Stimulated activated CD8-positive, alpha-beta memory T cell treated with anti-CD3 and anti-CD28 coated beads, Interleukin-12 subunit alpha, Interleukin-12 subunit beta, amount 100 ng/mL, for 1 hour (primary cell): ENCODE data around the gene ITFG1.
"Not testable (repeated sequence)": the region's sequence is repeated elsewhere in the genome, so short reads cannot be mapped to it uniquely, and the experiment has no call there.

Experiments
- DNase-seq: peaks from one replicate; pipeline ENCODE4 v3.0.0-alpha.2; 2020; ENCODE audit warnings: low read depth

ITFG1 gene

DNA sequence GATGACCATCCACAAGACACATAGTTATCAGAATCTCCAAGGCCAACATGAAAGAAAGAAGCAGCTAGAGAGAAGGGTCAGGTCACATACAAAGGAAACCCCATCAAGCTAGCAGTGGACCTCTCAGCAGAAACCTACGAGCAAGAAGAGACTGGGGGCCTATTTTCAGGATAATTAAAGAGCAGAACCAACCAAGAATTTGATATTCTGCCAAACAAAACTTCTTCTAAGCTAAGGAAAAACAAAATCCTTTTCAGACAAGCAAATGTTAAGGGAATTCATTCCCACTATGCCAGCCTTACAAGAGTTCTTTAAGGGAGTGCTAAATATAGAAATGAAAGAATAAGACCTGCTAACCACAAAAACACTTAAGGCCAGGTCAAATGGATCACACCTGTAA is 47.8 kb downstream of the ITFG1 start:
- DNase-seq = no peak

DNA sequence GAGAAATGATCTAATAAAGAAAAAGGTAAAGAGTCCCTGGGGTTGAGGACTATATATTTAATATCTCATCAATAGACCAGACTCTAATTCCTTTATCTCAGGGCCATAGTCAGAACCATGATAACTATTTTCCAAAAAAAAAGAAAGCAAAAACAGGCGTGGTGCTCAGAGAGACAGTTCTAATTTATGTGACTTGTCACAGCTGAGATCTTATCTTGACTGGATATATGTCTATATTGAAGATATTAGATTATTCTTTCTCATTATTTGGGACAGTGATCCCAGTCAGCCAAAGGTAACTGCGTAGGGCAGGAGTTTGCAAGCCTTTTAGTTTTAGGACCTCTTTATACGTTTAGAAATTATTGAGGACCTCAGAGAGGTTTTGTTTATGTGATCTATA is 52.4 kb downstream of the ITFG1 start:
- no peak for DNase-seq

DNA sequence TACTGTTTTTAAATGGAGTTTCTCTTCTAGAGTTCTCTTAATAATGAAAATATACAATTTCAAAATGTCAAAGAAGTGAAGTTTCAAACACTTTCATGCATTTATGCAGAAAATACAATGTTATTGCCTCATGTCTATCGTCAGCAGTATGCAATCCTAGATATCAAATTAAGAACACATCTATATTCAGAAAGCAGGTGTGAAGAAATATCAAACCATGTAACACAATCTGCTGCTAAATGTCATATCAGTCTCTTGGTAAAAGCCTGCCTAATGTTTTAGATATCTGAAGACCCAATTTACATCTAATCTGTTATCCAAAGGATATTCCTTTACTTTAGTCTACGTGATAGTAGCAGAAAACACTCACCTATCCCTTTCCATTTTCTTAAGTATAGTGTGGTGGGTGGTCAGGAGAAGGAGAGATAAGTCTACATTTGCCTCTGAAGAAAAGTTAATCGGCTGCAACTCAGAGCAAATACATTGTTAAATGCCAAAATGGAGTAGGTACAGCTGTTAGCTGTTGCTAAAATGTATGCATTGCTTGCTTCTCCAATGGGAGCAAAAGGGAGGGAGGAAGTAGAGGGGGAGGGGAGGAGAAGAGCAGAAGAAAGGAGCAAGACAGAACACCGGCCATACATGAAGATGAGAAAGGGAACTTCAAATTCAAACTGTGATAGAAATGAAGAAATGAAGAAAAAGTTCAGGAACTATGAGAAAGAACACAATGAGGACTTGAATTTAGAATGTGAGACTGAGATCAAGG is 64.9 kb downstream of the ITFG1 start:
- DNase-seq = no peak

DNA sequence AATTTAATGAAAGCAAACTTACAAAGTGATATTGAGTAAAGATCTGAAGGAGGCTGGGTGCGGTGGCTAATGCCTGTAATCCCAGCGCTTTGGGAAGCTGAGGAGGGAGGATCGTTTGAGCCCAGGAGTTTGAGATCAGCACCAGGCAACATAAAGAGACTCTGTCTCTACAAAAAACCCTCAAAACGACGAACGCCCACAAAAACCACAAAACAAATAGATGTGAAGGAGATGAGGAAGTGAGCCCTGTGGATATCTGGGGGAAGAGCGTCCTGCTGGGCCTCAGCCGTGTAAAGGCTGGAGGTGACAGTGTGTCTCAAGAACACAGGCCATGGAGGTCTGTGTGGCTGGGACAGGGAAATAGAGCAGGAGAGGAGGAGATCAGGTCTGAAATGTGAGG is 68.8 kb downstream of the ITFG1 start:
- DNase-seq = no peak

DNA sequence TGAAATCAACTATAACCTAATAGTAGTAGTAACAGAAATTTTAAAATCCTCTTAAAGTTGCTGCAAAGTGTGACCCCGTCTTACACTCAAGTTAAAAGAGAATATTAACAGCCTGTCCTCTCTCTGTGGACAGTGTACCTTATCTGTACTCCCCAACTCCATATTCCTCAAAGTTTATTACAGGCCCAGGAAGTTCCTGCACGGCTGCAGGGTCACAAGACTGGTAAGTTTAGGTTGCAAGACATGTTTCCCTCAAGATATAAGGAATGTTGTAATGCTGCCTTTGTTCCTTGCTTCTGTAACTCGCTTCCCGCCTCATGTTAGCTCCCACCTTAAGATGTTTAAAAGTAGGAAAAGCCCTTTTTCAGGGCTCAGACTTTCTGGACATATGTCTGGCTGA is 72.2 kb downstream of the ITFG1 start:
- DNase-seq = no peak

DNA sequence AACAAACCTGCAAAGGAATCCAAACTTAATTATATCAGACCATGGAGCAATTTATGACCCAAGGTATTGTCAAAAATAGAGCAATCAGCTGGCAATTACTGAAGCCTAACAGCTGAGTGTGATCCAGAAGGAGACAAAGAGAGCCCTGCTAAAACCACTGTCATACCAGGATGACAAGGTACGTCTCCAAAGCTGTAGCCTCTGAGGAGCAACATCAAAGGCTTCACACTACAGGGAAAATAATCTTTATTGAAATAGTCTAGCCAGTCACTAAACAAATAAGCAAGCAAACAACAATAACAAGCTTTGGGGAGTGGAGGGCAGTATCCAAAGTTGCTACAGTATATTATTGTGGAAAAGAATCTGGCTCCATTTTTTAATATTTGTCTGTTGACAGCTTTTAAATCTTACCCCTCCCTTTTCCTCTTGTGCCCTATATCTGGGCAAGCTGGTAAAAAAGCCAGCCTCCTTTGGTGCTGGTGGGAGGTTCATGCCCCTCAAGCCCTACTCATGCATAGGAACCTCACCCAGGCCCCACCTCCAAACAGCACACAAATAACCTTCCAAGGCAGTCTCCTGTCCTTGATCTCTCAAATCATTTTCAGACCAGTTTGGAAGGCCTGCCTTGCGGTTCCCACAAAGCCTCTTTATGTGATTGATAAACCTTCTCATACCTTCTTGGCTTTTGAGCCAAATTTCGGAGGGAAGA is 73.7 kb downstream of the ITFG1 start:
- no peak for DNase-seq

DNA sequence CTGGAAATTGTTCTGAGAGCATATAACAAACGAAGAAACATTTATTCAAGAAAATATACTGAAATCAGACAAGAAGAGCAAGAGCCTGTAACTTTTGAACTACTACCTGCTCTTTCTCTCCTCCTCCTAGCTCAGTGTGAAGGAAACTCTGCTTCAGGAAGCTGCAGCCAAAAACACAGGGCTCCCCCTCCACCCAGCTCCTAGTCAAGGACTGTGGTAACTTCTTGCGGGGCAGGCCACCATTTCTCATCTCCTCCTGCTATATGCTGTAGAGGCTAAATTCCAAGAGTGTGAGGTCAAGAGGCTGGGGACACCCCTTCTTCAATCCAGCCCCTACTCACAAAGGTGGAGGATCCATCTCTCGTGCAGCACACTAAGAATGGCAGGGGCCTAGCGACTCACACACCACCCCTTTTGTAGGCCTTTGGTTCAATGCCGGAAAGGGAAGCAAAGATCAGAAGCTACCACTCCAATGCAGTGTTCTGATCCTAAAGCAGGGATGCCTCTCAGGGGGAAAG is 74.6 kb downstream of the ITFG1 start:
- no peak for DNase-seq

DNA sequence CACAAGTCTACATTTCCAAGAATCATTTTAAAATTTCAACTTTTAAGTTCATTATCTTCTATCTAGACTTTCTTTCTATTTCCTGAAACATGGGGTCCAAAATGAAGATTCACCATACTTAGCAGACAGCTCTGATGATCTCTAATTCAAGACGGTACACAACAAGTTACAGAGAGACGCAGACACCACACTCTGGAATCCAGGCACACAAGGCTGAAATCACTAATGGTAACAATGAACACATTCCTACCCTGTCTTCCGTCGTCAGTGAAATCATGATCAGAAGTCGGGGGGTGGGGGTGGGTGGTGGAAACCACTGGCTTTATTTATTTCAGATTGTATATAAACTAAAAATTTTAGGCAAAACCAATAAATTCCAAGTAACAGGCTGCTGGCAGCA is 78.5 kb downstream of the ITFG1 start:
- DNase-seq = no peak

DNA sequence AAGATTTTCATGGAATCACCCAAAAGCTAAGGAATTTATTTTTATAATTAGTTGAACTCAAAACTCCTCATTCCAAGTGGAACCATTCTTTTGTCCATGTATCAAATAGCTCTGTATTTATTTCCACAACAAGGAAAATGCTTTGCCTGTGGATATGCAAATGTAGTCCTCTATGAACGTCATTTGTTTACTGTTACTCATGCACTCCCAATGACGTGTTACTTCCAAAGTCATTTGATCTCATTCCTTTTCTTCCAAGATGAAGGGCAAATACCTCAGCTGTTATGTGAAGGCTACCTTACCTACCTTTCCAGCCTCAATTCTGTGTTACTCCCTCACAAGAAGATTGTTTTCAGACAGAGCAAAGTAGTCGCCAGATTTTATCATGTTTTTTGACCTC is 83.7 kb downstream of the ITFG1 start:
- no peak for DNase-seq

DNA sequence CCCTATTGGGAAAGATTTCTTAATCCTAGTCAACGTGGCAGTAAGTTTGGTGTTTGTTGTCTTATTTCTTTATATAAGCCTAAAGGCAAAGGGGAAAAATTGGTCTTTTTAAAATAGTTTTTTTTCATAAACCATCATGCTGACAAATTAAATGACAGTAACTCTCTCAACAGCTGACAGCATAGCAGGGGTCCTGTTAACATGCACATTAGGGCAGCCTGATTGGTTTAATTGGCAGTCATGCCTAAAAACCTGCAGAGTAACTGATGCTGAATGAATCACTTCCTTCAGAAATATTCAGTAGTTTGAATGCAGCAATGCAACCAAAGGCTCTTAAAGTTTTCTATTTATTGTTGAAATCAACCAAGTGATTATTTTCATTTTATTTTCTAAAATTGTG is 85.4 kb downstream of the ITFG1 start:
- no peak for DNase-seq

DNA sequence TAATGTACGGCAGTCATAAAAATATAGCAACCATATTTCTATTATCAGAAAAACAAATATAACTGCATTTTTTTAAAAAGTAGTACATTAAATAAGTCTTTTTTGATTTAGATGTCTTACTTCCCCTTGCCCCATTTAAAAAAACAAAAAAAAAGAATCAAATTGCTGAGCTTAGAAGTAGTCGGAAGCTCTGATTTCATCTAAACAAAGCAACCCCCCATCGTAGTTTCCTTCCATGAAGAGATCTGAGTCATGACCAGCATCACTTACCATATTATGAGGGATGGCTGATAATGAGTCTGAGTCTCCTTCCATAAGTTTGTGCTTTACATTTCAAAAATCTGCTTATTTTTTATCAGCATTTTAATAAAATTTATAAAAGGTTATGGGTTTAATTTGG is 86.2 kb downstream of the ITFG1 start:
- DNase-seq = no peak

DNA sequence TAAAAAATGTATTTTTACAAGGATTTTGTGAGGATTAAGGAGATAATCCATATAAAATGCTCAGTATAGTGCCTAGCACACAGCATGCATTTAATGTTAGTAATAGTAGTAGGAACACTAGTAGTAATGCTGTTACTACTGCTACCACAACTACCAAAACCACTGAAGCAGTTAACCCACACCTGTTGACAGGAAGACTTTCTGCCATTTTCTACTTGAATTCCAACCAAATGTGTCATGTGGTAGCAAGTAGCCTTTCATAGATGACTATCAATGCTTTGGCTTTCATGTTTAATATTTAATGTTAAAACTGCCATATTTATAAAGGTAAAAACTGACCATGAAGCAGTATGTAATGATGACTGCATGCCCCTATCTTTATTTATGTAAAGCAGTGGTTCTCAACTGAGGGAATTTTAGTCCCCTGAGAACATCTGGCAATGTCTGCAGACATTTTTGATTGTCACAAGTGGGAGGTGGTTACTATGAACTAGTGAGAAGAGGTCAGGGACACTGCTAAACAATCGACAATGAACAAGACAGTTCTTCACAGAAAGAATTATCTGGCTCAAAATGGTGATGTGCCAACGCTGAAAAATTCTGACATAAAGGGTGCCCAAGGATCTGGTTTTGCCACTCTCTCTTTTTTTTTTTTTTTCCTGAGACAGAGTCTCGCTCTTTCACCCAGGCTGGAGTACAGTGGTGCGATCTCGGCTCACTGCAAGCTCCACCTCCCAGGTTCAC is 89.4 kb downstream of the ITFG1 start:
- DNase-seq = no peak

DNA sequence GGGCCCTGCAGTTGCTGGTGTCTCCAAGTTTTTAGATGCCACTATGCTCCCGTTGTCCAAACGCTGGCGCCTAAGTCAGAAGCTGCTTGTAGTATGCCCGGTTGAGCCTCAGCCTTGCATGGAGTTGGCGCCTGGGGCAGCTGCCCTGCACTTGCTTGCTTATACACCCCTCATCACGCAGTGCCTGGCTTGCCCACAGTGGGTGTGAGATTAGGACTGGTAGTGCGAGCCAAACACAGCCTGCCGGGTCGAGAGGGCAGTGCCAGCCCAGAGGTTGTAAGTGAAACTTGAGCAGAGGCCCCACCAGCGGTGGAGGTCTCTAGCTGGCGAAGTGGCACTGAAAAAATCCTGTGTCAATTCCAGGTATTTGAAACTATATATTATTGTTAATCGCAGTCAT is 90.3 kb downstream of the ITFG1 start:
- no peak for DNase-seq

DNA sequence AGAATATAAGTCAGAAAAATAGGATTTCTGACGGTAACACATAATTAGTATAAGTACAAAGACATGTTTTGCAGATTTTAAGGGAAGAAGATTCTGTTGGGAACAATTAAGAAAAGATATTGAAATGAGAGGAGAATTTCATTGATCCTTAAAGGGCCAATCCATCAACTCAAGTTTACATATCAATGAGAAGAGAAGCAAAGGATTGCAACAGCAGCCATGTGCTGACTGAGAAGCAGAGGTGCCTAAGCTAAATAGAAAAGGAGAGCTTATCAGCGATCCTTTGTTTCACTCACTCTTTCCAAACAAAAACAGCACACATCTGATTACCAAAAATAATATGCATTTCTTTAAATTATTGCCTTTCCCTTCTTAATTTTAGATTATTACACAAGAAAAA is 94.6 kb downstream of the ITFG1 start:
- no peak for DNase-seq

DNA sequence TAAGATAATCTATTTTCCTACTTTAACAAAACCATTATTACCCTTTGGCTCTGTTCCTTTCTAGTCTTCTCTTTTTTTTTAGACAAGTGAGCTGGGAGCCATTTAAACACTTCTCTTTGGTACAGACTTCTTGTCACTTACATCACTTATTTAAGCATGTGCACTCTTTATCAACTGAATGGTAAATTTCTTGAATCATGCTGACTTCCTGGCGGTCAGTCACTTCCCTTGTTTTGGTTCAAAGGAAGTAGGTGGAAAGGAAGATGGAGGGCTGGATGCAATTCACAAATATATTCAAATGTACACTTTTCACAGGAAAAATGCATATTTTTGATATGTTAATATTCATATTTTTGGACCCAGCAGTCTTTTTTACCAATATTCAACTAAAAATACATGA is 97.1 kb downstream of the ITFG1 start:
- DNase-seq = no peak

DNA sequence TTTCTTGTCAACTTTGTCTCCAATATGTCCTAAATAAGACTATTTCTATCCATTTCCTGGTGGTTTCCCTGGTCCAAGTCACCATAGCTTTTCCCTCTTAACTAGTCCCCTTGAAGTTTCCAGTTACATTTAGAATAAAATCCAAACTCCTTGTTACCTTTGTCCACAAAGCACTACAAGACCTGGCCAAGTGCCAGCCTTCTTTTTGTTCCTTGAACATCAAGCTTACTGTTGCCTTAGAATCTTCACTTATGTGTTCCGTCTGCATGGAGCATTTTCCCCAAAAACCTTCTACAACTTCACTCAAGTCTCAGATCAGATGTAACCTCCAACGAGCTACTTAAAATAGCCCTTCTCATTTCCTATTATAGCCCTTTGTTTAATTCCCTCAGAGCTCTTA is 101.4 kb downstream of the ITFG1 start:
- no peak for DNase-seq

DNA sequence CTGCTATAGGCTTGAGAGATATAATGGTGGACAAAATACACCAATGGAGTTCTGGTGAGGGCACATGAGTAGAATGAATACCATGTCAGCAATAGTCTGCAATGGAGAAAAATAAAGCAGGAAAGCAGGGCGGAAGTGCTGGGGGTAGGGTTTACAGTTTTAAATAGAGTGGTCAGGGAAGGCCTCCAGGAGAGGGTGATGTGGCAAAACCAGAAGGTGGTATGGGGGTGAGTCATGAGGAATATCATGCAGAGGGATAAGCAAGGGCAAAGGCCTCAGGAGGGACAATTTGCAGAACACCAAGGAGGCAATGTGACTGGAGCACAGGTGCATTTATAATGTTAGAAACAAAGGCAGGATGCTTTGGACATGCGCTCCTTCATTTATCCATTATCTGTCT is 102.0 kb downstream of the ITFG1 start:
- no peak for DNase-seq

DNA sequence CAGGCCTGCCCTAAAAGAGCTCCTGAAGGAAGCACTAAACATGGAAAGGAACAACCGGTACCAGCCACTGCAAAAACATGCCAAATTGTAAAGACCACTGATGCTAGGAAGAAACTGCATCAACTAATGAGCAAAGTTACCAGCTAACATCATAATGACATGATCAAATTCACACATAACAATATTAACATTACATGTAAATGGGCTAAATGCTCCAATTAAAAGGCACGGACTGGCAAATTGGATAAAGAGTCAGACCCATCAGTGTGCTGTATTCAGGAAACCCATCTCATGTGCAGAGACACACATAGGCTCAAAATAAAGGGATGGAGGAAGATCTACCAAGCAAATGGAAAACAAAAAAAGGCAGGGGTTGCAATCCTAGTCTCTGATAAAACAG is 111.8 kb downstream of the ITFG1 start:
- DNase-seq = not testable (repeated sequence)

DNA sequence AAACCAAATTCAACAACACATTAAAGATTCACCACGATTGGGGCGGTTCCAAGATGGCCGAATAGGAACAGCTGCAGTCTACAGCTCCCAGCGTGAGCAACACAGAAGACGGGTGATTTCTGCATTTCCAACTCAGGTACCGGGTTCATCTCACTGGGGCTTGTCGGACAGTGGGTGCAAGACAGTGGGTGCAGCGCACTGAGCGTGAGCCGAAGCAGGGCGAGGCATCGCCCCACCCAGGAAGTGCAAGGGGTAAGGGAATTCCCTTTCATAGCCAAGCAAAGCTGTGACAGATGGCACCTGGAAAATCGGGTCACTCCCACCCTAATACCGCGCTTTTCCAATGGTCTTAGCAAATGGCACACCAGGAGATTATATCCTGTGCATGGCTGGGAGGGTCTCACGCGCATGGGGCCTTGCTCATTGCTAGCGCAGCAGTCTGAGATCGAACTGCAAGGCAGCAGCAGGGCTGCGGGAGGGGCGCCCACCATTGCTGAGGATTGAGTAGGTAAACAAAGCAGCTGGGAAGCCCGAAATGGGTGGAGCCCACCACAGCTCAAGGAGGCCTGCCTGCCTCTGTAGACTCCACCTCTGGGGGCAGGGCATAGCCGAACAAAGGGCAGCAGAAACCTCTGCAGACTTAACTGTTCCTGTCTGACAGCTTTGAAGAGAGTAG is 113.7 kb downstream of the ITFG1 start:
- not testable (repeated sequence) for DNase-seq

DNA sequence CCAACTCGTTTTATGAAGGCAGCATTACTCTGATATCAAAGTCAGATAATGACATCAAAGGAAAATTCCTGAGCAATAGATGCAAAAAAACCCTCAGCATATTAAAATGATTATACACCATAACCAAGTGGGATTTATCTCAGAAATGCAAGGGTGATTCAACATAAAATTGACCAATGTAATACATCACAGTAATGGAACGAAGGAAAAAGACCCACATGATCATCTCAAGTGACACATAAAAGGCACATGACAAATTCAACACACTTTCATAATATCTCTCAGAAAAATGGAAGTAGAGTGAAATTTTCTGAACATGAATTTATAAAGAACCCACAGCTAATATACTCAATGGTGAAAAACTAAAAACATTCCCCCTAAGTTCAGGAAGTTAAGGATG is 118.8 kb downstream of the ITFG1 start:
- DNase-seq = no peak

DNA sequence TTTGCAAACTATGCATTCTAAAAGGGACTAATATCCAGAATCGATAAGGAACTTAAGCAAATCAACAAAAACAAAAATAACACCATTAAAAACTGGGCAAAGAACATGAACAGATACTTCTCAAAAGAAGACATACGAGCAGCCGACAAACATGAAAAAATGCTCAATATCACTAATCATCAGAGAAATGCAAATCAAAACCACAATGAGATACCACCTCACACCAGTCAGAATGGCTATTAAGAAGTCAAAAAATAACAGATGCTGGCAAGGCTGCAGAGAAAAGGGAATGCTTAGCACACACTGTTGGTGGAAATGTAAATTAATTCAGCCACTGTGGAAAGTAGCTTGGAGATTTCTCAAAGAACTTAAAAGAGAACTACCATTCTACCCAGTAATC is 130.3 kb downstream of the ITFG1 start:
- DNase-seq = not testable (repeated sequence)

DNA sequence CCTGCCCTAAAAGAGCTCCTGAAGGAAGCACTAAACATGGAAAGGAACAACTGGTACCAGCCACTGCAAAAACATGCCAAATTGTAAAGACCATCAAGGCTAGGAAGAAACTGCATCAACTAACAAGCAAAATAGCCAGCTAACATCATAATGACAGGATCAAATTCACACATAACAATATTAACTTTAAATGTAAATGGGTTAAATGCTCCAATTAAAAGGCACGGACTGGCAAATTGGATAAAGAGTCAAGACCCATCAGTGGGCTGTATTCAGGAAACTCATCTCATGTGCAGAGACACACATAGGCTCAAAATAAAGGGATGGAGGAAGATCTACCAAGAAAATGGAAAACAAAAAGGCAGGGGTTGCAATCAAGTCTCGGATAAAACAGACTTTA is 136.6 kb downstream of the ITFG1 start:
- DNase-seq = not testable (repeated sequence)
